ENCODE results near the gene LIX1L.

The LIX1L gene

DNA sequence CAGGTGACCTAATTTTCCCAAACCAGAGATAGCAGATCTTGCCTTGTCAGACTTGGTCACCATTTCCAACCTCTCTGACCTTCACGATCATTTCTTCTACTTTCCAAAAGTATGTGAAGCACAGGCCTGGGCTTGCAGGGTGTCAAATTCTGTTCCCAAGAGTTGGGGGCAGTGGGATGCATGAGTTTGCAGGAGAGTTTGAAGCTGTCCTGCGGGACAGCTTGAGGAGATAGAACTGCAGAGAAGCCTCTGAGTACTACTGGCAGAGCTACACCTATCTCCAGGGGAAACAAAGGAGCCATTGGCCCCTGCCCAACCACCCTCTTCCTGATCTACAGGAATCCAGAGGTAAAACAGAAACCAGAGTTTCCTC lies 27.3 kb upstream of the LIX1L start:
- no peaks in the 10 kb centered on the region for H3K36me3 ChIP-seq (replicated peaks; ENCODE audit: insufficient read depth, low read length)
- peak overlapping the region; percentile 3; the same call in 1 of the 2 replicates for H3K4me3 ChIP-seq (ENCODE audit: low read length)
- 0 out of 2 replicates have a peak, but pooled peaks cover 7% of the 10 kb centered on the region for H3K79me2 ChIP-seq (ENCODE audit: low read length)
- no peak for DNase-seq
- H3K27ac ChIP-seq (ENCODE audit: low read length), result peak overlapping the region; percentile 95
- no peaks in the 10 kb centered on the region for H3K9me3 ChIP-seq (replicated peaks; ENCODE audit: insufficient read depth, low read length)
- H4K20me1 ChIP-seq (ENCODE audit: insufficient read depth, low read length), result no peaks in the 10 kb centered on the region
- peak overlapping the region; percentile 33 for H2AFZ ChIP-seq (ENCODE audit: low read length)
- peaks cover 60% of the 10 kb centered on the region for H3K4me1 ChIP-seq (ENCODE audit: low read length)
- no peaks in the 10 kb centered on the region for H3K27me3 ChIP-seq (replicated peaks; ENCODE audit: insufficient read depth, low read length)
- TF ChIP-seq EZH2phosphoT487 (IDR thresholded peaks at IDR 0.05; ENCODE audit: low read length) (no peak), EZH2 (optimal IDR thresholded peaks at IDR 0.05; ENCODE audit: low read depth, low read length) (no peak)
- TF ChIP-seq, protein P1, sequence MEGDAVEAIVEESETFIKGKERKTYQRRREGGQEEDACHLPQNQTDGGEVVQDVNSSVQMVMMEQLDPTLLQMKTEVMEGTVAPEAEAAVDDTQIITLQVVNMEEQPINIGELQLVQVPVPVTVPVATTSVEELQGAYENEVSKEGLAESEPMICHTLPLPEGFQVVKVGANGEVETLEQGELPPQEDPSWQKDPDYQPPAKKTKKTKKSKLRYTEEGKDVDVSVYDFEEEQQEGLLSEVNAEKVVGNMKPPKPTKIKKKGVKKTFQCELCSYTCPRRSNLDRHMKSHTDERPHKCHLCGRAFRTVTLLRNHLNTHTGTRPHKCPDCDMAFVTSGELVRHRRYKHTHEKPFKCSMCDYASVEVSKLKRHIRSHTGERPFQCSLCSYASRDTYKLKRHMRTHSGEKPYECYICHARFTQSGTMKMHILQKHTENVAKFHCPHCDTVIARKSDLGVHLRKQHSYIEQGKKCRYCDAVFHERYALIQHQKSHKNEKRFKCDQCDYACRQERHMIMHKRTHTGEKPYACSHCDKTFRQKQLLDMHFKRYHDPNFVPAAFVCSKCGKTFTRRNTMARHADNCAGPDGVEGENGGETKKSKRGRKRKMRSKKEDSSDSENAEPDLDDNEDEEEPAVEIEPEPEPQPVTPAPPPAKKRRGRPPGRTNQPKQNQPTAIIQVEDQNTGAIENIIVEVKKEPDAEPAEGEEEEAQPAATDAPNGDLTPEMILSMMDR (IDR thresholded peaks at IDR 0.05; ENCODE audit: low read length), result no peak
- H3F3A ChIP-seq (ENCODE audit: insufficient read depth, low read length), result peaks cover 57% of the 10 kb centered on the region
- H3K4me2 ChIP-seq (ENCODE audit: low read depth, low read length), result peak overlapping the region; percentile 64
- peak overlapping the region; percentile 29; the same call in 1 of the 2 replicates for H3K9ac ChIP-seq (ENCODE audit: low read length)
- H3K9me2 ChIP-seq (replicated peaks; ENCODE audit: insufficient read depth, low read length), result no peaks in the 10 kb centered on the region

DNA sequence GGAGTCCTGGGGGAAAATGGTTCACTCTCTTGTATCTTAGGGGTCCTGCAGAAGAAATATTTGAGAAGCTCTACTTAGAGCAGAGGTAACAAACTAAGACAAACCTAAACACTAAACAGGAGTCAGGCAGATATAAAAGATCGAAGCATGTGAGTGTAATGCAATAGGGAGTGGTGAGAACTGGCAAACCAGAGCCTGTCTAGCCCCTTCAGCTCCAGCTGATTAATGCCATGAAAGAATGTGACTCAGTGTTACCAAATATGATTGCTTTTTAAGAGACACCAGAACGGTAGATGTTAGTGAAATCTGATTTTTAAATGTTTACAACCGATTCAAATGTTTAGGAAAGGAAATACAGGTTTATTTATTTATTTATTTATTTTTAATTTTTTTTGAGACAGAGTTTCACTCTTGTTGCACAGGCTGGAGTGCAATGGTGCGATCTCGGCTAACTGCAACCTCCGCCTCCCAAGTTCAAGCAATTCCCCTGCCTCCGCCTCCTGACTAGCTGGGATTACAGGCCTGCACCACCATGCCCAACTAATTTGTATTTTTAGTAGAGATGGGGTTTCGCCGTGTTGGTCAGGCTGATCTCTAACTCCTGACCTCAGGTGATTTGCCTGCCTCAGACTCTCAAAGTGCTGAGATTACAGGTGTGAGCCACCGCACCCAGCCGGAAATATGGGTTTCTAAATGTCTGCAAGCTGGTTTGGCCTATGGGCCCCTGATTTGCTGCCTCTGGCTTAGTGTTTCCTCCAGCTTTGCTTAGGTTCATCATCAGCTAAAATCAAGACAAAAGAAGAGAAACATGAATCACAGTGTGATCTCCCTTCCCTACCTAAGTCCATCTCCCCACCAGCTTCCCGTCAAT lies 26.4 kb upstream of the LIX1L start:
- H3K36me3 ChIP-seq (replicated peaks; ENCODE audit: insufficient read depth, low read length), result no peaks in the 10 kb centered on the region
- no peaks in the 10 kb centered on the region for H3K27me3 ChIP-seq (replicated peaks; ENCODE audit: insufficient read depth, low read length)
- peaks cover 66% of the 10 kb centered on the region for H3K4me1 ChIP-seq (ENCODE audit: low read length)
- peak overlapping the region; percentile 33; the same call in 1 of the 2 replicates for H2AFZ ChIP-seq (ENCODE audit: low read length)
- H4K20me1 ChIP-seq (ENCODE audit: insufficient read depth, low read length), result no peaks in the 10 kb centered on the region
- no peaks in the 10 kb centered on the region for H3K9me3 ChIP-seq (replicated peaks; ENCODE audit: insufficient read depth, low read length)
- DNase-seq, result peak; percentile 96
- peak overlapping the region; percentile 3; the same call in 1 of the 2 replicates for H3K4me3 ChIP-seq (ENCODE audit: low read length)
- TF ChIP-seq EZH2 (optimal IDR thresholded peaks at IDR 0.05; ENCODE audit: low read depth, low read length) (no peak), EZH2phosphoT487 (IDR thresholded peaks at IDR 0.05; ENCODE audit: low read length) (no peak)
- TF ChIP-seq, protein P1 (IDR thresholded peaks at IDR 0.05; ENCODE audit: low read length), result no peak
- peak overlapping the region; percentile 64 for H3K4me2 ChIP-seq (ENCODE audit: low read depth, low read length)
- 0 out of 2 replicates have a peak, but pooled peaks cover 7% of the 10 kb centered on the region for H3K79me2 ChIP-seq (ENCODE audit: low read length)
- H3F3A ChIP-seq (ENCODE audit: insufficient read depth, low read length), result peaks cover 64% of the 10 kb centered on the region
- H3K9me2 ChIP-seq (replicated peaks; ENCODE audit: insufficient read depth, low read length), result no peaks in the 10 kb centered on the region
- peak overlapping the region; percentile 29 for H3K9ac ChIP-seq (ENCODE audit: low read length)
- peak overlapping the region; percentile 95 for H3K27ac ChIP-seq (ENCODE audit: low read length)

DNA sequence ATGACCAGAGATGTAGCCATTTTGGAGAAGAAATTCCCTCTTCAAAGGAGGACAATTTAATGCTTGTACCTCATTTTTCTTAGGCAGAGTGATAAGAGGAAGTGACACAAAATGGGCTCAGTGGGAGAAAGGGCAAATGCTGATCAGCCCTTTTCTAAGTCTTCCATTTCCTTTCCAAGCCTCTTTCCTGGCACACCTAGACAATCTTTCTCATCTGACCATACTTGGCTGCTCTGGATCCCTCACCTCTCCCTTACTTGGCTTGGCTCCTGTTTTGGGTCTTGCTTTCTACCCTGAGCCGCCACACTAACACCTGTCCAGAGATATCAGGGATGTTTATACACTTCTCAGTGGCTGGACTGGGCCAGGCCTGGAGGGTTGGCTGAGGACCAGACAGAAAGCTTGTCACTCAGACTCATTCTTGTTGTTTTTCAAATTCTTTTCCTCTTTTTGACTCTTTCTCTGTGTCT lies 25.4 kb upstream of the LIX1L start:
- Histone ChIP-seq H3K27me3 (replicated peaks; ENCODE audit: insufficient read depth, low read length) (no peaks in the 10 kb centered on the region), H3K27ac (ENCODE audit: low read length) (peak overlapping the region; percentile 95; the same call in 1 of the 2 replicates), H3K9me3 (replicated peaks; ENCODE audit: insufficient read depth, low read length) (no peaks in the 10 kb centered on the region), H3F3A (ENCODE audit: insufficient read depth, low read length) (peaks cover 73% of the 10 kb centered on the region), H3K4me3 (ENCODE audit: low read length) (no peak overlapping the region), H3K9ac (ENCODE audit: low read length) (no peak overlapping the region), H3K9me2 (replicated peaks; ENCODE audit: insufficient read depth, low read length) (no peaks in the 10 kb centered on the region), H3K4me1 (ENCODE audit: low read length) (peaks cover 75% of the 10 kb centered on the region), H3K4me2 (ENCODE audit: low read depth, low read length) (peak overlapping the region; percentile 37; the same call in 1 of the 2 replicates), H4K20me1 (ENCODE audit: insufficient read depth, low read length) (no peaks in the 10 kb centered on the region), H3K36me3 (replicated peaks; ENCODE audit: insufficient read depth, low read length) (no peaks in the 10 kb centered on the region), H3K79me2 (ENCODE audit: low read length) (0 out of 2 replicates have a peak, but pooled peaks cover 7% of the 10 kb centered on the region), H2AFZ (ENCODE audit: low read length) (no peak overlapping the region)
- TF ChIP-seq EZH2 (optimal IDR thresholded peaks at IDR 0.05; ENCODE audit: low read depth, low read length) (no peak), EZH2phosphoT487 (IDR thresholded peaks at IDR 0.05; ENCODE audit: low read length) (no peak)
- TF ChIP-seq, protein P1 (IDR thresholded peaks at IDR 0.05; ENCODE audit: low read length), result no peak
- DNase-seq, result no peak

Data from MM.1S (cell line).